Muscle layer of duodenum (tissue), 2 donors: ENCODE measurements around the gene GLYATL1B.
"Not testable (repeated sequence)": the region's sequence is repeated elsewhere in the genome, so short reads cannot be mapped to it uniquely, and the experiment has no call there.

Source experiments
- H3K27ac ChIP-seq: one replicate; pipeline ENCODE4 v1.7.0; 2013; ENCODE audit warnings: mild to moderate bottlenecking, low read length
- H3K27me3 ChIP-seq: one replicate; pipeline ENCODE4 v1.7.0; 2013; ENCODE audit warnings: low read depth, mild to moderate bottlenecking, control low read depth, low read length
- H3K36me3 ChIP-seq, 2 donors: one replicate each; pipeline ENCODE4 v1.7.0; 2013; ENCODE audit warnings: low read length in 2 of 2, control low read depth in 1 of 2, mild to moderate bottlenecking in 1 of 2; ENCODE audit not compliant: insufficient read depth in 2 of 2, control insufficient read depth in 1 of 2
- H3K4me1 ChIP-seq, 2 donors: one replicate each; pipeline ENCODE4 v1.7.0; 2013; ENCODE audit warnings: low read length in 2 of 2, mild to moderate bottlenecking in 2 of 2, control low read depth in 1 of 2, moderate library complexity in 1 of 2; ENCODE audit not compliant: insufficient read depth in 2 of 2, control insufficient read depth in 1 of 2
- H3K4me3 ChIP-seq, 2 donors: one replicate each; pipeline ENCODE4 v1.7.0; 2013; ENCODE audit warnings: low read length in 2 of 2, low read depth in 1 of 2, mild to moderate bottlenecking in 1 of 2
- H3K9me3 ChIP-seq, 2 donors: one replicate each; pipeline ENCODE4 v1.7.0; 2013; ENCODE audit warnings: low read length in 2 of 2, control low read depth in 1 of 2, mild to moderate bottlenecking in 1 of 2; ENCODE audit not compliant: control insufficient read depth in 1 of 2
- donor health status: healthy.

Gene GLYATL1B

GRCh38 chr11:59097938-59098337 lies 11.8 kb downstream of the GLYATL1B start:
- not testable (repeated sequence) for H3K27me3 ChIP-seq, H3K4me3 ChIP-seq, H3K9me3 ChIP-seq, H3K4me1 ChIP-seq, H3K27ac ChIP-seq, H3K36me3 ChIP-seq

GRCh38 chr11:59102259-59102765 lies 16.2 kb downstream of the GLYATL1B start:
- H3K27me3 ChIP-seq, result no peaks in the 10 kb centered on the region

GRCh38 chr11:59106363-59107336 lies 20.5 kb downstream of the GLYATL1B start, which contains the start of gene FAM111B:
Gene FAM111B (plus strand): TSS chr11:59107237. CDS start chr11:59109626, 2,389 bp downstream.
- Histone ChIP-seq H3K27me3 (no peaks in the 10 kb centered on the region), H3K4me1 (peaks cover 0 to 15% of the 10 kb centered on the region in 2 donors), H3K36me3 (no peaks in the 10 kb centered on the region), H3K27ac (no peak within 1 kb of the TSS), H3K4me3 (peak within 1 kb of the TSS; percentile 53 to 64), H3K9me3 (no peaks in the 10 kb centered on the region)

More at GRCh38 chr11:59102259-59102765, 16.2 kb downstream of the GLYATL1B start:
- Histone ChIP-seq H3K27ac (no peak overlapping the region), H3K9me3 (no peaks in the 10 kb centered on the region), H3K4me1 (peaks cover 0 to 14% of the 10 kb centered on the region in 2 donors), H3K36me3 (no peaks in the 10 kb centered on the region), H3K4me3 (peak overlapping the region; percentile 54 to 55)

GRCh38 chr11:59107721-59108120 lies 21.6 kb downstream of the GLYATL1B start:
- not testable (repeated sequence) for H3K27me3 ChIP-seq, H3K27ac ChIP-seq, H3K36me3 ChIP-seq, H3K9me3 ChIP-seq
- peaks cover 0 to 11% of the 10 kb centered on the region in 2 donors for H3K4me1 ChIP-seq
- peak overlapping the region in 1 of 2 donors; percentile 53 for H3K4me3 ChIP-seq

GRCh38 chr11:59112494-59112893 lies 26.4 kb downstream of the GLYATL1B start:
- Histone ChIP-seq H3K4me3 (no peak overlapping the region), H3K36me3 (no peaks in the 10 kb centered on the region), H3K4me1 (no peaks in the 10 kb centered on the region), H3K27me3 (no peaks in the 10 kb centered on the region), H3K9me3 (peaks cover 2 to 3% of the 10 kb centered on the region in 2 donors), H3K27ac (no peak overlapping the region)

GRCh38 chr11:59114344-59114743 lies 28.2 kb downstream of the GLYATL1B start:
- Histone ChIP-seq H3K27ac (no peak overlapping the region), H3K27me3 (no peaks in the 10 kb centered on the region), H3K4me1 (no peaks in the 10 kb centered on the region), H3K4me3 (no peak overlapping the region), H3K36me3 (no peaks in the 10 kb centered on the region), H3K9me3 (peaks cover 19% of the 10 kb centered on the region in 2 donors)

- Histone ChIP-seq H3K36me3 (no peaks in the 10 kb centered on the region), H3K4me3 (no peak overlapping the region), H3K9me3 (peaks cover 19 to 21% of the 10 kb centered on the region in 2 donors), H3K27ac (no peak overlapping the region), H3K4me1 (no peaks in the 10 kb centered on the region), H3K27me3 (no peaks in the 10 kb centered on the region)
These were observed 29.4 kb downstream of the GLYATL1B start for GRCh38 chr11:59115553-59115952.

- Histone ChIP-seq H3K27ac (no peak overlapping the region), H3K9me3 (peaks cover 19 to 21% of the 10 kb centered on the region in 2 donors), H3K4me1 (no peaks in the 10 kb centered on the region), H3K36me3 (no peaks in the 10 kb centered on the region), H3K4me3 (no peak overlapping the region), H3K27me3 (no peaks in the 10 kb centered on the region)
These were observed 31.7 kb downstream of the GLYATL1B start for GRCh38 chr11:59117774-59118173.

- Histone ChIP-seq H3K36me3 (no peaks in the 10 kb centered on the region), H3K27me3 (no peaks in the 10 kb centered on the region), H3K9me3 (peaks cover 19 to 21% of the 10 kb centered on the region in 2 donors), H3K4me3 (no peak overlapping the region), H3K27ac (no peak overlapping the region), H3K4me1 (no peaks in the 10 kb centered on the region)
These were observed 33.7 kb downstream of the GLYATL1B start for GRCh38 chr11:59119826-59120225.

GRCh38 chr11:59135648-59136461 lies 49.7 kb downstream of the GLYATL1B start:
- peaks cover 0 to 29% of the 10 kb centered on the region in 2 donors for H3K36me3 ChIP-seq
- no peaks in the 10 kb centered on the region for H3K27me3 ChIP-seq
- no peaks in the 10 kb centered on the region for H3K4me1 ChIP-seq
- H3K4me3 ChIP-seq, result no peak overlapping the region
- no peak overlapping the region for H3K27ac ChIP-seq
- H3K9me3 ChIP-seq, result peaks cover 0 to 4% of the 10 kb centered on the region in 2 donors

- not testable (repeated sequence) for H3K4me1 ChIP-seq, H3K4me3 ChIP-seq, H3K9me3 ChIP-seq, H3K27ac ChIP-seq, H3K27me3 ChIP-seq
- peaks cover 0 to 29% of the 10 kb centered on the region in 2 donors for H3K36me3 ChIP-seq
These were observed 50.4 kb downstream of the GLYATL1B start for GRCh38 chr11:59136551-59136950.
